ENCODE measurements around the gene ARHGAP20.

DNA sequence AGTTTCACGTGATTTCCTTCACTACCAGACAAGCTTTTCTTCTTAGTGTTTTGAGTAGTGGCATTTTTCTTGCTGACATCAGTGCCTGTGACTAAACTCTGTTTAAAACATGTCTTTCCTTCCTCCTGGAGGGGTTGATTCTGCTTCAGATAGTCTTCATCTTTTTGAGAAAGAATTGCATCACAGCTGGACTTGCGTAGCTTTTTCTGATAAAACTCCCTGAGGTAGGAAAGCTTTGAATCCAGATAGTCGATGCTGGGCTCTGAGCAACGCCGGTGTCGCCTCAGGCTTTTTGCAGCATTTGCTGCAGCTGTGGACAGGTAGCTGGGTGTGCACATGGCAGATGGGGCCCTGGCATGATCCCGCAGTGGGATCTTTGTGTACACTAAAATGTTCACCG, 131.7 kb downstream of the ARHGAP20 start:
- no peak for TF ChIP-seq POLR2AphosphoS5 (IDR thresholded peaks at IDR 0.05; ENCODE audit: low read depth, low read length)
- no peak for TF ChIP-seq TAF1 (IDR thresholded peaks at IDR 0.05; ENCODE audit: borderline replicate concordance, low read depth, low read length)
